OCI-LY1 (cell line): ENCODE results near the gene PRR5L.

Source experiments
- H2AFZ ChIP-seq: fragments of 200-600 bp; sonication (generic), shearing (Covaris generic); 2 replicates; pipeline ENCODE4 v1.6.0; 2014; ENCODE audit warnings: antibody characterized with exemption, mild to moderate bottlenecking, low read length
- H3F3A ChIP-seq: fragments of 200-600 bp; sonication (generic), shearing (Covaris generic); 2 replicates; pipeline ENCODE4 v1.6.0; 2014; ENCODE audit warnings: mild to moderate bottlenecking, antibody characterized with exemption, low read length, moderate library complexity; ENCODE audit not compliant: insufficient read depth
- H3K27ac ChIP-seq: fragments of 200-600 bp; sonication (generic); 2 replicates; pipeline ENCODE4 v1.5.1; 2014; ENCODE audit warnings: low read length, mixed run types, mild to moderate bottlenecking, low read depth; ENCODE audit not compliant: poor library complexity, severe bottlenecking
- H3K27me3 ChIP-seq: fragments of 200-600 bp; sonication (generic); 2 replicates; pipeline ENCODE4 v1.6.0; 2014; ENCODE audit warnings: antibody characterized with exemption, mild to moderate bottlenecking, low read length, moderate library complexity; ENCODE audit not compliant: insufficient read depth
- H3K36me3 ChIP-seq: fragments of 200-600 bp; sonication (generic); 2 replicates; pipeline ENCODE4 v1.6.1; 2014; ENCODE audit warnings: mild to moderate bottlenecking, antibody characterized with exemption, low read length, moderate library complexity, mixed read lengths; ENCODE audit not compliant: insufficient read depth
- H3K4me1 ChIP-seq: fragments of 200-600 bp; sonication (generic); 2 replicates; pipeline ENCODE4 v1.5.1; 2014; ENCODE audit warnings: mild to moderate bottlenecking, low read length, moderate library complexity; ENCODE audit not compliant: insufficient read depth, severe bottlenecking
- H3K4me2 ChIP-seq: fragments of 200-600 bp; sonication (generic), shearing (Covaris generic); 2 replicates; pipeline ENCODE4 v1.6.1; 2014; ENCODE audit warnings: low read length
- H3K4me3 ChIP-seq: fragments of 200-600 bp; sonication (generic); 2 replicates; pipeline ENCODE4 v1.5.1; 2014; ENCODE audit warnings: low read length, low read depth, mild to moderate bottlenecking, mixed read lengths; ENCODE audit not compliant: poor library complexity, severe bottlenecking
- H3K79me2 ChIP-seq: fragments of 200-600 bp; shearing (Covaris generic); 2 replicates; pipeline ENCODE4 v1.6.1; 2016; ENCODE audit warnings: mixed run types, low read length, mixed read lengths; ENCODE audit not compliant: insufficient read depth
- H3K9ac ChIP-seq: fragments of 200-600 bp; sonication (generic), shearing (Covaris generic); 2 replicates; pipeline ENCODE4 v1.6.1; 2014; ENCODE audit warnings: mild to moderate bottlenecking, low read length, mixed read lengths
- H3K9me2 ChIP-seq: fragments of 200-600 bp; sonication (generic), shearing (Covaris generic); 2 replicates; pipeline ENCODE4 v1.6.1; 2014; ENCODE audit warnings: low read depth, mild to moderate bottlenecking, low read length, mixed read lengths
- H3K9me3 ChIP-seq: fragments of 200-600 bp; shearing (Covaris generic); 2 replicates; pipeline ENCODE4 v1.6.1; 2014; ENCODE audit warnings: low read length, mixed read lengths
- H4K20me1 ChIP-seq: fragments of 200-600 bp; sonication (generic), shearing (Covaris generic); 2 replicates; pipeline ENCODE4 v1.6.0; 2016; ENCODE audit warnings: mild to moderate bottlenecking, low read length; ENCODE audit not compliant: insufficient read depth
- CTCF ChIP-seq: fragments of 200-600 bp; sonication (generic), shearing (Covaris generic); IDR thresholded peaks from 2 replicates; pipeline ENCODE4 v1.5.1; 2017; ENCODE audit warnings: mild to moderate bottlenecking, antibody characterized with exemption, low read length, moderate library complexity, mixed read lengths
- EZH2 ChIP-seq: fragments of 200-600 bp; sonication (generic), shearing (Covaris generic); IDR thresholded peaks from 2 replicates; pipeline ENCODE4 v1.8.0; 2017; ENCODE audit warnings: borderline replicate concordance, mixed run types, mild to moderate bottlenecking, antibody characterized with exemption, low read length, moderate library complexity, mixed read lengths

PRR5L gene

GRCh38 chr11:36459046-36459445 lies 163.0 kb downstream of the PRR5L start:
- H3K79me2 ChIP-seq = no peaks in the 10 kb centered on the region
- H3K27ac ChIP-seq = no peak overlapping the region
- H3K9ac ChIP-seq = no peak overlapping the region
- peaks cover 4% of the 10 kb centered on the region; the same call in 1 of the 2 replicates for H3K27me3 ChIP-seq
- no peak overlapping the region for H3K4me3 ChIP-seq
- H3K36me3 ChIP-seq = no peaks in the 10 kb centered on the region
- no peaks in the 10 kb centered on the region for H3K9me3 ChIP-seq
- no peaks in the 10 kb centered on the region for H3K4me1 ChIP-seq
- H2AFZ ChIP-seq = no peak overlapping the region
- no peaks in the 10 kb centered on the region for H3F3A ChIP-seq
- no peaks in the 10 kb centered on the region for H3K9me2 ChIP-seq
- H3K4me2 ChIP-seq = no peak overlapping the region
- no peak for TF ChIP-seq CTCF
- TF ChIP-seq EZH2 = no peak
- no peaks in the 10 kb centered on the region for H4K20me1 ChIP-seq

GRCh38 chr11:36460220-36460619 lies 164.1 kb downstream of the PRR5L start:
- H3F3A ChIP-seq = no peaks in the 10 kb centered on the region
- H3K27ac ChIP-seq = no peak overlapping the region
- H3K9me3 ChIP-seq = no peaks in the 10 kb centered on the region
- H3K9ac ChIP-seq = no peak overlapping the region
- no peaks in the 10 kb centered on the region for H3K36me3 ChIP-seq
- no peak overlapping the region for H2AFZ ChIP-seq
- no peak overlapping the region for H3K4me3 ChIP-seq
- no peaks in the 10 kb centered on the region for H3K79me2 ChIP-seq
- H3K4me1 ChIP-seq = no peaks in the 10 kb centered on the region
- no peaks in the 10 kb centered on the region for H4K20me1 ChIP-seq
- H3K9me2 ChIP-seq = no peaks in the 10 kb centered on the region
- TF ChIP-seq CTCF (no peak), EZH2 (no peak)
- no peak overlapping the region for H3K4me2 ChIP-seq
- H3K27me3 ChIP-seq = peaks cover 4% of the 10 kb centered on the region; the same call in 1 of the 2 replicates

- Histone ChIP-seq H3K4me1 (no peaks in the 10 kb centered on the region), H3K9me2 (no peaks in the 10 kb centered on the region), H3K9ac (no peak overlapping the region), H3K27me3 (peaks cover 4% of the 10 kb centered on the region; the same call in 1 of the 2 replicates), H3K36me3 (no peaks in the 10 kb centered on the region), H3F3A (no peaks in the 10 kb centered on the region), H3K4me3 (no peak overlapping the region), H3K9me3 (no peaks in the 10 kb centered on the region), H3K27ac (no peak overlapping the region), H3K4me2 (no peak overlapping the region), H2AFZ (no peak overlapping the region), H3K79me2 (no peaks in the 10 kb centered on the region), H4K20me1 (no peaks in the 10 kb centered on the region)
- TF ChIP-seq CTCF (no peak), EZH2 (no peak)
Observed at GRCh38 chr11:36462321-36462720, 166.2 kb downstream of the PRR5L start.
